A172 (cell line): ENCODE measurements around the gene IDH1. TPM values are rescaled to one million over a fixed set of nuclear protein-coding genes. Genes with fewer than 3 reads are reported as not detected.
"Not testable (repeated sequence)": the region's sequence is repeated elsewhere in the genome, so short reads cannot be mapped to it uniquely, and the experiment has no call there.

Source experiments
- DNase-seq: peaks from one replicate; pipeline ENCODE4 v3.0.0-alpha.2; 2015; ENCODE audit warnings: low spot score
- total RNA-seq: library from RNA; depleted of rRNA; stranded (reverse); fragments of >200 nt; shearing (Covaris generic); gene quantifications from 2 replicates; pipeline ENCODE4 v1.2.3, GENCODE V29; 2014; rRNA removed

Gene IDH1
- total RNA-seq, 1 experiment from 2014 or later = 162 TPM

- DNase-seq = not testable (repeated sequence)
Observed at GRCh38 chr2:208221873-208222272, 33.0 kb downstream of the IDH1 start.

GRCh38 chr2:208210688-208211451, 44.0 kb downstream of the IDH1 start:
- DNase-seq = no peak

DNA sequence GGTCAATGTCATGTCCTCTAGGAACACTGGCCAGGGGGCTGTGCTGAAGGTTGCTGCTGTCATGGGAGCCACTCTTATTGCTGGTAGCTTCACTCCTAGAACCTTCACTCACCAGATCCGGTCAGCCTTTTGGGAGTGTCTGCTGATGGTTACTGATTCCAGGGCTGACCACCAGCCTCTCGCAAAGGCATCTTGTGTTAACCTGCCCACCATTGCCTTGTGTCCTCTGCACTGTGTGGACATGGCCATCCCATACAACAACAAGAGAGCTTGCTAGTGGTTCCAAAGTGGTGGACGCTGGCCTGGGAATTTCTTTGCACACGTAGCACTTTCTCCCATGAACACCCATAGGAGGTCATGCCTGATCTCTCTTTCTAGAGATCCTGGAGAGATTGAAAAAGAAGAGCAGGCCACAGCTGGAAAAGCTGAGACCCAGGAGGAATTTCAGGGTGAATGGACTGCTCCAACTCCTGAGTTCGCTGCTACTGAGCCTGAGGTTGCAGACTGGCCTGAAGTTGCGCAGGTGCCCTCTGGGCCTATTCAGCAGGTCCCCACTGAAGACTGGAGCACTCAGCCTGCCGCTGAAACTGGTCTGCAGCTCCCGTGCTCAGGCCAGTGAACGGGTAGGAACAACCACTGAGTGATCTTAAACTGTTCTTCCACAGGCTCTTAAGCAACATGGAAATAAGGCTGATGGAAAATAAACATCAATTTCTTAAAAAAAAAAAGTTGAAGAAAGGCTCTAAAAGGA, 46.4 kb downstream of the IDH1 start:
- no peak for DNase-seq

- DNase-seq = no peak
Observed at GRCh38 chr2:208207769-208208168, 47.1 kb downstream of the IDH1 start.

DNA sequence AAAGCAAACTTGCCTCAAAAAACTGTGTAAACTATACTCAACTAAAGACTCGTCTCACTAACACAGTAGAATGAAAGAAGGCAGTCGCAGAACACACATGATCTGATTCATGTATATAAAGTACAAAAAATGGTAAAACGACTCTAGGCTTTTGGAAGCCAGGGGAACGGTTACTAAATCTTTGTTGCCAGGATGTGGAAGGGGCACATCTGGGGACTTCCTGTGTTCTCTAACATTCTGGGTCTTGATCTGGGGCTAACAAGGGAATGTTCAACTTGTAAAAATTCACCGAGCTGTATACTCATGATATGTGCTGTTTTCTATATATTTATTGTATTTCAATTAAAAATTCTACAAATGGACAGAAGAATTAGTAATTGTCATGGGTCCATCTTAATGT, 50.7 kb downstream of the IDH1 start:
- DNase-seq = no peak

DNA sequence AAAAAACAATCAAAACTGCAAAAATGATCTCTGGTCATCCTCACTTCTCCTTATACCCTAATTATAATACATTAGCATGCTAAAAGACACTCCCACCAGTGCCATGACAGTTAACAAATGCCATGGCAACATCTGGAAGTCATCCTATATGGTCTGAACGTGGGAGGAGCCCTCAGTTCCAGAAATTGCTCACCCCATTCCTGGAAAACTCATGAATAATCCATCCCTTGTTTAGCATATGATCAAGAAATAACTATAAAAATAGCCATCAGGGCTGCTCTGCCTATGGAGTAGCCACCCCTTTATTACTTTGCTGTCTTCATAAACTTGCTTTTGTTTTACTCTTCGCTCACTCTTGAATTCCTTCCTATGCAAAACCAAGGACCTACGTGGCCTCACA, 59.3 kb downstream of the IDH1 start:
- no peak for DNase-seq

DNA sequence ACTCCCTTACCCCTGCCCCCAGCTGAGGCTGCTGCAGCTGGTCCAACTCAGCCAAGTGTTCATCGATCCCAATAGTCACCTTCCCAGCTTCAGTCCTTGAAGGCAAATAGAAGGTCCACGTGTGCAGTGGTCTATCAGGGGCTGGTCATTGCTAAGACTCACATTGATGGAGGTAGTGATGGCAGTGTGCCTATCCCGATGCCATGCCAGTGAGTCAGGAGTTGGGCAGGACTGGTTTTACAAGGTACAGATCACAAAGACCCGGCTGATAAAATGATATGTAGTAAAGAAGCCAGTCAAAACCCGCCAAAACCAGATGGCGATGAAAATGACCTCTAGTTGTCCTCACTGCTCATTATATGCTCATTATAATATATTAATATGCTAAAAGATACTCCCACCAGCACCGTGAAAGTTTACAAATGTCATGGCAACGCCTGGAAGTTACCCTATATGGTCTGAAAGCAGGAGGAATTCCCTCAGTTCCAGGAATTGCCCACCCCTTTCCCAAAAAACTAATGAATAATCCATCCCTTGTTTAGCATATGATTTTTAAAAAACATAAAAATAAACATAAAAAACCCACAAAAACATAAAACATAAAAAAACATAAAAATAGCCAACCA, 62.1 kb downstream of the IDH1 start:
- no peak for DNase-seq

- DNase-seq = no peak
Observed at GRCh38 chr2:208189810-208190503, 64.9 kb downstream of the IDH1 start, which contains the start of gene C2orf80. Gene C2orf80 (minus strand): TSS chr2:208190030. CDS start chr2:208186986, 3,044 bp downstream.

DNA sequence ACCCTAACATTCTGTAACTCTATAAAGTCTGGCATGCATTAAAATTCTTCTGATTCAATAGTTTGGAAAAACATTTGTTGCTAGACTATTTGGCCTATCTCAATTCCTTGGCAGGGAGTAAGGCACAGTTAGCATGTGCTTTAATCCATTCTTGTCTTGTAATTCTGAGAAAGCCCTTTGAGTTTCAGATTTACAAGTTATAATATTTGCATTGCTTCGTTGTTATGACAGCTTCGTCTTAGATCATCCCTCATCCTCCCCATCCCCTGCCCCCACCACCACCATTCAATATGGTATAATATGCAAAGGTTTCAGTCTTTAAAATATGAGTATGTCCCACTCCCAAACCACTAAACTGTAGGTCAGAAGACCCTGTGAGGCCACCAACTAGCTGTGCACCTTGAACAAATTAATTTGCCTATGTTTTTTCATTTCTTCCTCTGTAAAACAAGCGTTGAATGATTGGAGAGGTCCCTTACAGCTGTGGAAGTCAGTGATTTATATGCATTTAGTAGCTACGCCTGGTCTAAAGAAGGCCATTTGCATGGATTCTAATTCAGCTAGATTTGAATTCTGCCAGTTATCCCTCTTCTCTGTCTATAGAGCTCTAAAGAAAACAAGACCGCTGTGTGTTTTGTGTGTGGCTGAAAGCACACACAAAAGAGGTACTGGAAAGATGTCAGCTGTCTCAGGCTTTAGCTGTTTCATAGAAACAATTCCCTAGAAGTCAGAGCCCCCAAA, 65.6 kb downstream of the IDH1 start:
- DNase-seq = no peak

- no peak for DNase-seq
Observed at GRCh38 chr2:208186893-208187292, 68.0 kb downstream of the IDH1 start.

GRCh38 chr2:208186465-208186864, 68.4 kb downstream of the IDH1 start:
- no peak for DNase-seq

Other genes with a start within 250 kb of the IDH1 start
- gene PLEKHM3, start 229.5 kb downstream of the IDH1 start, total RNA-seq = 3.5 and 4.9 TPM in 2 replicates
- gene CRYGD, start 130.5 kb downstream of the IDH1 start, total RNA-seq = not detected in 2 replicates
- gene CRYGC, start 125.2 kb downstream of the IDH1 start, total RNA-seq = not detected in 2 replicates
- gene CRYGB, start 108.9 kb downstream of the IDH1 start, total RNA-seq = not detected in 2 replicates
- gene CRYGA, start 91.5 kb downstream of the IDH1 start, total RNA-seq = not detected in 2 replicates
- gene C2orf80, start 65.0 kb downstream of the IDH1 start, total RNA-seq = not detected in 2 replicates
- 25.6 and 29.2 TPM in 2 replicates for gene PIKFYVE, start 11.2 kb upstream of the IDH1 start, total RNA-seq
- not detected in 2 replicates for gene PTH2R, start 151.7 kb upstream of the IDH1 start, total RNA-seq